ENCODE data around the gene ZNF248.
"Not testable (repeated sequence)": the region's sequence is repeated elsewhere in the genome, so short reads cannot be mapped to it uniquely, and the experiment has no call there.

Gene ZNF248

GRCh38 chr10:37857287-37858211, at the start of gene ZNF248:
TSS of gene ZNF248 (minus strand) at chr10:37857610. CDS start at chr10:37856310, 1,300 bp downstream.
- DNase-seq (ENCODE audit: low read depth, low spot score): peak; percentile 90

GRCh38 chr10:37906382-37906781, 49.0 kb upstream of the ZNF248 start:
- DNase-seq (ENCODE audit: low read depth, low spot score): no peak

GRCh38 chr10:37896436-37896835, 39.0 kb upstream of the ZNF248 start:
- no peak for DNase-seq (ENCODE audit: low read depth, low spot score)

- DNase-seq (ENCODE audit: low read depth, low spot score): no peak
Measured at GRCh38 chr10:37895674-37896073, 38.3 kb upstream of the ZNF248 start.

- no peak for DNase-seq (ENCODE audit: low read depth, low spot score)
Measured at GRCh38 chr10:37885850-37886249, 28.4 kb upstream of the ZNF248 start.

GRCh38 chr10:37872955-37873354, 15.5 kb upstream of the ZNF248 start:
- no peak for DNase-seq (ENCODE audit: low read depth, low spot score)

- DNase-seq (ENCODE audit: low read depth, low spot score): no peak
Measured at GRCh38 chr10:37872283-37872682, 14.9 kb upstream of the ZNF248 start.

GRCh38 chr10:37871568-37872251, 14.3 kb upstream of the ZNF248 start:
- DNase-seq (ENCODE audit: low read depth, low spot score): no peak

- no peak for DNase-seq (ENCODE audit: low read depth, low spot score)
Measured at GRCh38 chr10:37871143-37871542, 13.7 kb upstream of the ZNF248 start.

GRCh38 chr10:37868796-37869195, 11.4 kb upstream of the ZNF248 start:
- no peak for DNase-seq (ENCODE audit: low read depth, low spot score)

GRCh38 chr10:37865957-37866803, 8.8 kb upstream of the ZNF248 start:
- DNase-seq (ENCODE audit: low read depth, low spot score): no peak

- no peak for DNase-seq (ENCODE audit: low read depth, low spot score)
Measured at GRCh38 chr10:37865264-37865663, 7.9 kb upstream of the ZNF248 start.

GRCh38 chr10:37860494-37861190, 3.2 kb upstream of the ZNF248 start:
- no peak for DNase-seq (ENCODE audit: low read depth, low spot score)

- DNase-seq (ENCODE audit: low read depth, low spot score): not testable (repeated sequence)
Measured at GRCh38 chr10:37859270-37859669, 1.9 kb upstream of the ZNF248 start.

GRCh38 chr10:37856881-37857286, 526 bp downstream of the ZNF248 start:
- DNase-seq (ENCODE audit: low read depth, low spot score): no peak

- DNase-seq (ENCODE audit: low read depth, low spot score): no peak
Measured at GRCh38 chr10:37855636-37856035, 1.8 kb downstream of the ZNF248 start.

GRCh38 chr10:37854626-37855025, 2.8 kb downstream of the ZNF248 start:
- no peak for DNase-seq (ENCODE audit: low read depth, low spot score)

GRCh38 chr10:37844644-37845043, 12.8 kb downstream of the ZNF248 start:
- DNase-seq (ENCODE audit: low read depth, low spot score): no peak

GRCh38 chr10:37839243-37839642, 18.2 kb downstream of the ZNF248 start:
- no peak for DNase-seq (ENCODE audit: low read depth, low spot score)

- no peak for DNase-seq (ENCODE audit: low read depth, low spot score)
Measured at GRCh38 chr10:37831495-37832333, 25.7 kb downstream of the ZNF248 start.
